Thyroid gland (tissue), 4 donors: Measurements from ENCODE around the gene SGCA.

ENCODE experiments used
- POLR2A ChIP-seq, 2 donors: fragments of 450-650 bp; IDR thresholded peaks; one replicate each; pipeline ENCODE4 v1.6.1; 2017; ENCODE audit warnings: antibody characterized with exemption in 2 of 2, mild to moderate bottlenecking in 2 of 2, moderate library complexity in 1 of 2
- TF ChIP-seq, protein P1 (sequence below), 6 experiments: fragments of 200-600 bp in 3 of 6; fragments of 450-650 bp in 3 of 6; sonication (generic) in 3 of 6; IDR thresholded peaks; one replicate each; pipeline ENCODE4 v1.5.1; 2016 to 2019; ENCODE audit warnings: antibody characterized with exemption in 6 of 6, mild to moderate bottlenecking in 2 of 6, inconsistent platforms in 1 of 6, moderate library complexity in 1 of 6

- no peak for TF ChIP-seq POLR2A (IDR thresholded peaks at IDR 0.05)
- TF ChIP-seq, protein P1, sequence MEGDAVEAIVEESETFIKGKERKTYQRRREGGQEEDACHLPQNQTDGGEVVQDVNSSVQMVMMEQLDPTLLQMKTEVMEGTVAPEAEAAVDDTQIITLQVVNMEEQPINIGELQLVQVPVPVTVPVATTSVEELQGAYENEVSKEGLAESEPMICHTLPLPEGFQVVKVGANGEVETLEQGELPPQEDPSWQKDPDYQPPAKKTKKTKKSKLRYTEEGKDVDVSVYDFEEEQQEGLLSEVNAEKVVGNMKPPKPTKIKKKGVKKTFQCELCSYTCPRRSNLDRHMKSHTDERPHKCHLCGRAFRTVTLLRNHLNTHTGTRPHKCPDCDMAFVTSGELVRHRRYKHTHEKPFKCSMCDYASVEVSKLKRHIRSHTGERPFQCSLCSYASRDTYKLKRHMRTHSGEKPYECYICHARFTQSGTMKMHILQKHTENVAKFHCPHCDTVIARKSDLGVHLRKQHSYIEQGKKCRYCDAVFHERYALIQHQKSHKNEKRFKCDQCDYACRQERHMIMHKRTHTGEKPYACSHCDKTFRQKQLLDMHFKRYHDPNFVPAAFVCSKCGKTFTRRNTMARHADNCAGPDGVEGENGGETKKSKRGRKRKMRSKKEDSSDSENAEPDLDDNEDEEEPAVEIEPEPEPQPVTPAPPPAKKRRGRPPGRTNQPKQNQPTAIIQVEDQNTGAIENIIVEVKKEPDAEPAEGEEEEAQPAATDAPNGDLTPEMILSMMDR (IDR thresholded peaks at IDR 0.05), result no peak
Measured at GRCh38 chr17:50182783-50183420, 17.1 kb downstream of the SGCA start.
